GM18907 (cell line): ENCODE measurements around the gene ALDOB.
A peak's percentile ranks its signal among the peaks of the same experiment; 100 is the strongest.

Experiments
- ATAC-seq: cut with Tn5 transposase; IDR thresholded peaks from one replicate; pipeline ENCODE4 v1.9.1; 2021; ENCODE audit warnings: mild to moderate bottlenecking, moderate library complexity; ENCODE audit not compliant: unreplicated experiment

ALDOB gene

GRCh38 chr9:101427957-101428655 is 7.5 kb downstream of the ALDOB start:
- peak; percentile 73 for ATAC-seq

- no peak for ATAC-seq
These were observed 8.2 kb downstream of the ALDOB start for GRCh38 chr9:101427358-101427757.

- no peak for ATAC-seq
These were observed 13.9 kb downstream of the ALDOB start for GRCh38 chr9:101421653-101422065.

DNA sequence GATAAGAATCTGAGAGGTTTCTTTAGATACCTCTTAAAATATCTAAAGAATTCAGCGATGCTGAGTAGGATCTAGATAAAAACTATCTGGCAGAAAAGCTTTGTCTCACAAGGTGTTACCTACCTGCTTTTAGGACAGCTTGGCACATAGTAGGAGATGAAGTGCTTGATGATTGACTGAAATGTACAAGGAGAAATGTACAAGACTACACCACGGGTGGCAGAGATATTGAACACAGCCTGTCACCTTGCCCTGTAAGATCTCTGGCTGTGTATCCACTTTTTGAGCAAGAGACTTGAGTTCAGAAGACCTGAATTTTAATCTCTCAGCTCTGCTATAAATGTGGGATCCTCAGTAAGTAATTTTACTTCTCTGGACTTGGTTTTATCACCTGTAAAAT is 15.7 kb downstream of the ALDOB start:
- no peak for ATAC-seq

GRCh38 chr9:101418518-101419430 is 16.8 kb downstream of the ALDOB start:
- no peak for ATAC-seq

GRCh38 chr9:101417977-101418376 is 17.6 kb downstream of the ALDOB start:
- no peak for ATAC-seq

DNA sequence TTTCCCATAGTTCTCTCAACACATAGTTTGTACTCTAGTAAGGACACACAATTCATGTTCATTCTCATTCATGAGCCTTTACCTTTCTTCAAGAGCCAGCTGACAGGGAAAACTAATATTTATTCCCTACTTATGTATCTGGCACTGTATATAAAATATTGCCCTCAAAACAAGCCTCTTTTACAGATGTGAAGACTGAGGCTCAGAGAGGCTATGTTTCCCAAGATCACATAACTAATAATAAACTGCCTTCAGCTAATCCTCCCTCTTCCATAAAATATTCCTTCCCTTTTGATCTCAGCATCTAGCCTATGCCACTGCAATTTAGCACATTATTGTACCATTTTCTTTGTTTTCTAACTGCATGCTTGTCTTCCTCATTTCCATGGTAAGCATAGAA is 18.2 kb downstream of the ALDOB start:
- ATAC-seq: no peak

GRCh38 chr9:101415578-101415977 is 20.0 kb downstream of the ALDOB start:
- ATAC-seq: no peak

DNA sequence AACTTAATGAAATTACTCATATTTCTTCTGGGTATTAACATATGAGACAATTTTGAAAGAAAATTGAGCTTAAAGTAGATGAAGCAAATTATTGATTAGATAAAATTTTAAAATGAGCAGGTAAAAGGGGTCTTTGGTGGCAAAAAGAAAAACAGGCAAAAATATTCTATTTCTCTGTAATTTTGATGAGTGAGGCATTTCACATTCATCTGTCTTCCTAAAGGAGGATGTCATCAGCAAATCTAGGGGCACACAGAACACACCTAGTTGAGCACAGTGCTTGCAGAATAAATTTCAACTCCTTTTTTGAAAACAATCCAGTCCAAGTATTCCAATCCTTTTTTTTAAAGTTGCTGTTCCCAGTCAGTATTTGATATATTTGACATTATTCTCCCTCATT is 20.7 kb downstream of the ALDOB start:
- no peak for ATAC-seq

- no peak for ATAC-seq
These were observed 26.5 kb downstream of the ALDOB start for GRCh38 chr9:101409079-101409477.

- no peak for ATAC-seq
These were observed 27.0 kb downstream of the ALDOB start for GRCh38 chr9:101408374-101409078.

DNA sequence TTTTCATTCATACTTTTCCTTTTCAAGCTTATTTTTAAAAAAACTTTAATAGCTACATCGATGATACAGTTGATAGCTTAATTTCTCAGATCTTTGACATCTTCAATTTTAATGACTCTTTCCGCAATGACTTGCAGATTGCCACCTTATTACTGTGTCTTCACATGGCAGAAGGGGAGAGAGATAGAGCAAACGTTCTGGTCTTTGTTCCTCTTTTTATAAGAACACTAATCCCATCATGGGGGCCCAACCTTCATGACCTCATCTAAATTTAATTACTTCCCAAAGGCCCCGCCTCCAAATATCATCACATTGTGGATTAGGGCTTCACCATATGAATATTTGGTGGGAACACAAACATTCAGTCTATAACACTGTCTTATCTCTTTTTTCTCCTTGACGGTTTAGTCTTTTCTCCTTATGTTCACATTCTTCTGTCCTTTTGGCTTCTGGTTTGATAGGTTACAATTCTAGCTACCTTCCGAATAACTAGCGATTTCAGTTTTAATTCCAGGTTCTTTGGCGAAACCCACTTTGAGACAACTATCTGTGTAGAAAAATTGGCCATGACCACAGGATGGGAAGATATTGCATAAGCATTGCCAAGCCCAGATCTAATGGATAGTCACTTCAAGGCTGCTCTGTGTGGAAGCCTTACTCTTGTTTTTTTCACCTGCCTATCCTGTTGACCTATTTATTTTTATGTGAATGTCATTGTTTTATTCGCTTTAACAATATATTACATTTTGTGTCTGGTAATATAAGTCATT is 31.9 kb downstream of the ALDOB start:
- no peak for ATAC-seq

GRCh38 chr9:101400120-101400519 is 35.5 kb downstream of the ALDOB start:
- ATAC-seq: no peak

DNA sequence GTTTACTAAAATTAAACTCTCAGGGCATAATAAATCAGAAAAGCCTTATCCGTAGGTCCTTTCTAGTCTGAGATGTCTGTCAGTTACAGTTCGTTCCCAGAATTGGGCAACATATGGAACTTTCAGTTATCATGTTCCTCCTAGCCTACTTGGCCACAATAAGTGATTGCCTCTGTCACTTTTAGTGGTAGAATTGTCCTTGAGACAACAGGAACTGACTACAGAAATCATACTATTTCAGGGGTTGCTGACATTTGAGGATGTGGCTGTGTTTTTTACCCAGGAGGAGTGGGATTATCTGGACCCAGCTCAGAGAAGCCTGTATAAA is 36.0 kb downstream of the ALDOB start:
- no peak for ATAC-seq

DNA sequence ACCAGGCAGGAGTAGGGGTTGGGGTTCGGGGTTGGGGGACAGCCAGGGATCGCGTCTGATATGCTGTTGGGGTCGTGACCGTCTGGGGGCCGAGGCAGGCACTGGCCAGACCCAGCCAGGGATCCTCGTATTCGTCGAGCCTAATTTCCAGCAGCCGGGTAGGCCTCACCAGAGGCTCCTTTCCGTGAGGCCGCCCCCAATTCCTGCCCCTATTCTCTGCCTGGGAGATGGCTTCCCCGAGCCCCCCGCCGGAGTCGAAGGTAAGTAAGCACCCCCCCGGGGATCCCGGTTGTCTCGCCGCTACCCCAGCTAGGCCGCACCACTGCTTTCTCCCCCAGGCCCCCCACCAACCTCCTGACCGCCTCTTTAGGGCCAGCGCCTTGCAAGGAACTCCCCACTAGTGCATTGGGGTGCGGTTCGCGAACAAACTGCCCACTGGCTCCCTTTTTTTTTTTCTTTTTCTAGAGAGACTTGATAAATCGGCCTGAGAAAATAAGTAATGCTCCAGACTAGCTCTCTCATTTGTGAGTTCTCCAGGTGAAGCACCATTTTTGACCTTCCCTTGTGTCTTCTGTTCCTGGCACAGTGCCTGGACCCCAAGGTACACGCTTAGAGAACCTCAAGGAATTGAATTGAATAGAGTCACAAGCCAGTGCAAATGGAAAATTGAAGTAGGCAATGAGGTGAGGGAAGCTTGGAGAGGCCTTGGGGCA is 36.5 kb downstream of the ALDOB start:
- ATAC-seq: peak; percentile 14

DNA sequence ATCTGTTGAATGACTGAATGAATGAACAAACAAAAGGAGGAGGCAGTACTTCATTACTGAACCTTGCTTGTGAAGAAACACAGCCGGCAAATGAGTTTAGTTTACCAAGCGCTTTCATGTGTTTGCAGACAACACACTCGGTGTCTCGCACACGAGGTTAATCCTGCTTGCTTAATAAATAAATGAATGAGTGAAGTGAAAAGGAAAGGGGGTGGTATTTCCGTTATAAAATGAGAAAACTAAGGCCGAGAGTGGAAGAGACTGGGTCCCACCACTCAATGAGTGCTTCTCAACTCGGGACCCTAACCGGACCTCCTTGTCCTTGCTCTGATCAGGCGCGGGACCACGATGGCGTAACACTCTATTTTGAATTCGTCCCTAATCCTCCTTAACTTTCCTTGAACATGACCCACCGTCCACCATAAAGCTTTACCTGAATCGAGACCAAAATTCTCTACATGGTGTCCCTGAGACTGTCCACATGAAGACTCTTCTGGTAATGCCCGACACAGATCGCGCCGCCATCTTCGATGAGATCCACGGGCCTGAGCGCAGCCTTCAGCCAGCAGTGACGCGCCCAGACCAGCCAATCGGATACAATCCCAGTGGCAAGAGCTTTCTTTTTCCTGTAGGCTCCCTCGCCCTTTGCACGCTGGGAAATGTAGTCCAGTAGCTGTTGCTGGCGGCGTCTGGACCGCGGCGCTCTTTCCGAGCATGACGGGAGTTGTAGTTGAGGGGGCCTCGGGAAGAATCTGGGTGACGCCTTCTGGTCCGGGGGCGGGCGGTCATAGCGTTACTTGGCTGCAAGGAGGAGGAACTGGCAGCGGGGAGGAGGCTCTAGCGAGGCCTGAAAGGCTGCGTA is 37.3 kb downstream of the ALDOB start, which contains the start of the genes MRPL50 and ZNF189:
MRPL50 (minus strand) TSS at position 551 of the 862 bp plus-strand sequence; CDS start at position 525, 26 bp downstream.
ZNF189 (plus strand) TSS at position 784 of the 862 bp plus-strand sequence. CDS start 306 bp downstream, outside the sequence.
- ATAC-seq: peak; percentile 99

GRCh38 chr9:101397746-101398067 is 37.9 kb downstream of the ALDOB start:
- no peak for ATAC-seq

DNA sequence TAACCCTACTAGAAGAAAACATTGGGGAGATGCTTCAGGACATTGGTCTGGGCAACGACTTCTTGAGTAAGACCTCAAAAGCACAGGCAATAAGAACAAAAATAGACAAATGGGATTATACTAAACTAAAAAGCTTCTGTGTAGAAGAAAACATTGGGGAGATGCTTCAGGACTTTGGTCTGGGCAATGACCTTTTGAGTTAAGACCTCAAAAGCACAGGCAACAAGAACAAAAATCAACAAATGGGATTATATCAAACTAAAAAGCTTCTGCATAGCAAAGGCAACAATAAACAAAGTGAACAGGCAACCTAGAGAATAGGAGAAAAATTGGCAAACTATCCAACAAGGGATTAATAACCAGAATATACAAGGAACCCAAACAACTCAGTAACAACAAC is 40.9 kb downstream of the ALDOB start:
- no peak for ATAC-seq

DNA sequence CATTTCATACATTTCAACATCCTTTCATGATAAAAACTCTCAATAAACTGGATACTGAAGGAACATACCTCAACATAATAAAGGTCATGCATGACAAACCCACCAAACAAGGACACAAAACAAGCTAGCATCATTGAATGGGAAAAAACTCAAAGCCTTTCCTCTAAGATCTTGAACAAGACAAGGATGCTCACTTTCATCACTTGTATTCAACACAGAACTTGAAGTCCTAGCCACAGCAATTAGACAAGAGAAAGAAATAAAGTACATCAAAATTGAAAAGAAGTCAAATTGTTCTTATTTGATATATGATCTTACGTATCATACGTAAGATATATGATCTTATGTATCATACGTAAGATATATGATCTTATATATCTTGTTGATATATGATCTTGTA is 42.4 kb downstream of the ALDOB start:
- no peak for ATAC-seq
